ENCODE results near the gene PTCHD1.

- TF ChIP-seq PBX3 (IDR thresholded peaks at IDR 0.05) (no peak), JUNB (IDR thresholded peaks at IDR 0.05) (no peak), CTCF (IDR thresholded peaks at IDR 0.05) (no peak)
These were observed 100.5 kb downstream of the PTCHD1 start for GRCh38 chrX:23435108-23435507.
